GM18511 (cell line): ENCODE data around the gene GRIK3.

Source experiments
- ATAC-seq: cut with Tn5 transposase; IDR thresholded peaks from one replicate; pipeline ENCODE4 v1.9.1; 2021; ENCODE audit warnings: mild to moderate bottlenecking, moderate library complexity; ENCODE audit not compliant: unreplicated experiment

GRIK3 gene

GRCh38 chr1:37047542-37047941 lies 13.2 kb upstream of the GRIK3 start:
- ATAC-seq: no peak

- ATAC-seq: no peak
These were observed 8.8 kb upstream of the GRIK3 start for GRCh38 chr1:37043101-37043500.

GRCh38 chr1:37042506-37042905 lies 8.2 kb upstream of the GRIK3 start:
- no peak for ATAC-seq

GRCh38 chr1:37041483-37041882 lies 7.2 kb upstream of the GRIK3 start:
- ATAC-seq: no peak

- no peak for ATAC-seq
These were observed 6.5 kb upstream of the GRIK3 start for GRCh38 chr1:37040773-37041172.

GRCh38 chr1:37040261-37040660 lies 5.9 kb upstream of the GRIK3 start:
- no peak for ATAC-seq

- no peak for ATAC-seq
These were observed 4.1 kb upstream of the GRIK3 start for GRCh38 chr1:37038227-37039093.

- ATAC-seq: no peak
These were observed 3.4 kb upstream of the GRIK3 start for GRCh38 chr1:37037690-37038089.

- no peak for ATAC-seq
These were observed 2.3 kb upstream of the GRIK3 start for GRCh38 chr1:37036667-37037053.

GRCh38 chr1:37035796-37036666 lies 1.7 kb upstream of the GRIK3 start:
- no peak for ATAC-seq

GRCh38 chr1:37035014-37035691 lies 838 bp upstream of the GRIK3 start:
- ATAC-seq: no peak

- ATAC-seq: no peak
These were observed 787 bp downstream of the GRIK3 start for GRCh38 chr1:37033355-37034101.

- no peak for ATAC-seq
These were observed 1.5 kb downstream of the GRIK3 start for GRCh38 chr1:37032660-37033354.

- ATAC-seq: no peak
These were observed 2.4 kb downstream of the GRIK3 start for GRCh38 chr1:37031871-37032270.

- no peak for ATAC-seq
These were observed 2.9 kb downstream of the GRIK3 start for GRCh38 chr1:37031429-37031828.

- ATAC-seq: no peak
These were observed 5.2 kb downstream of the GRIK3 start for GRCh38 chr1:37028981-37029617.

- no peak for ATAC-seq
These were observed 12.8 kb downstream of the GRIK3 start for GRCh38 chr1:37021502-37021901.

GRCh38 chr1:37020653-37021277 lies 13.6 kb downstream of the GRIK3 start:
- no peak for ATAC-seq

GRCh38 chr1:37018510-37018909 lies 15.8 kb downstream of the GRIK3 start:
- no peak for ATAC-seq
